Right lobe of liver (tissue), 4 donors: Measurements from ENCODE around the gene NDRG3.

ENCODE experiments used
- POLR2A ChIP-seq: fragments of 450-650 bp; IDR thresholded peaks from one replicate; pipeline ENCODE4 v1.6.1; 2017; ENCODE audit warnings: antibody characterized with exemption, mild to moderate bottlenecking
- TF ChIP-seq, protein P1 (sequence below), 4 donors: fragments of 200-600 bp in 3 of 4; fragments of 450-650 bp in 1 of 4; IDR thresholded peaks; one replicate each; pipeline versions ENCODE4 v1.5.1 to v1.8.0; 2016 to 2022; ENCODE audit warnings: antibody characterized with exemption in 4 of 4, mild to moderate bottlenecking in 2 of 4
- donor health status: DM: no; HTN: no; CAD: no.
- donor health status: DM: no; HTN: no; CAD: no.
- donor health status: DM: no; HTN: yes; CAD: no.

- TF ChIP-seq, protein P1, sequence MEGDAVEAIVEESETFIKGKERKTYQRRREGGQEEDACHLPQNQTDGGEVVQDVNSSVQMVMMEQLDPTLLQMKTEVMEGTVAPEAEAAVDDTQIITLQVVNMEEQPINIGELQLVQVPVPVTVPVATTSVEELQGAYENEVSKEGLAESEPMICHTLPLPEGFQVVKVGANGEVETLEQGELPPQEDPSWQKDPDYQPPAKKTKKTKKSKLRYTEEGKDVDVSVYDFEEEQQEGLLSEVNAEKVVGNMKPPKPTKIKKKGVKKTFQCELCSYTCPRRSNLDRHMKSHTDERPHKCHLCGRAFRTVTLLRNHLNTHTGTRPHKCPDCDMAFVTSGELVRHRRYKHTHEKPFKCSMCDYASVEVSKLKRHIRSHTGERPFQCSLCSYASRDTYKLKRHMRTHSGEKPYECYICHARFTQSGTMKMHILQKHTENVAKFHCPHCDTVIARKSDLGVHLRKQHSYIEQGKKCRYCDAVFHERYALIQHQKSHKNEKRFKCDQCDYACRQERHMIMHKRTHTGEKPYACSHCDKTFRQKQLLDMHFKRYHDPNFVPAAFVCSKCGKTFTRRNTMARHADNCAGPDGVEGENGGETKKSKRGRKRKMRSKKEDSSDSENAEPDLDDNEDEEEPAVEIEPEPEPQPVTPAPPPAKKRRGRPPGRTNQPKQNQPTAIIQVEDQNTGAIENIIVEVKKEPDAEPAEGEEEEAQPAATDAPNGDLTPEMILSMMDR (IDR thresholded peaks at IDR 0.05): no peak
- TF ChIP-seq POLR2A: no peak
Observed at GRCh38 chr20:36758276-36758675, 12.4 kb upstream of the NDRG3 start.
